CD4-positive, alpha-beta T cell (primary cell): ENCODE results near the gene TPGS2. TPM values are rescaled to one million over a fixed set of nuclear protein-coding genes. Genes with fewer than 3 reads are reported as not detected.

ENCODE experiments used
- ATAC-seq: fragments of 200-7000 bp; cut with Tn5 transposase; one replicate; pipeline ENCODE4 v1.10.0; 2022; ENCODE audit warnings: mild to moderate bottlenecking; ENCODE audit not compliant: poor library complexity
- CTCF ChIA-PET: fragments of 350-600 bp; sonication (Branson Sonifier 250); formaldehyde crosslinking; loops from one replicate; lab custom pipeline; 2021; ENCODE audit warnings: antibody characterized with exemption, inconsistent platforms; lab: Charles Lee
- POLR2A ChIA-PET: fragments of 350-600 bp; sonication (Branson Sonifier 250); formaldehyde crosslinking; loops from one replicate; lab custom pipeline; 2021; ENCODE audit warnings: antibody characterized with exemption, inconsistent platforms; lab: Charles Lee
- DNase-seq, 14 experiments: peaks; one replicate each; pipeline ENCODE4 v3.0.0-alpha.2; 2013 to 2020; ENCODE audit warnings: mixed read lengths in 2 of 14
- H3K27ac ChIP-seq, 2 donors: one replicate each; pipeline versions ENCODE4 v1.5.1 to v1.7.0; 2013; ENCODE audit warnings: low read length in 2 of 2, low read depth in 1 of 2, mild to moderate bottlenecking in 1 of 2
- H3K27me3 ChIP-seq, 2 experiments: 1 replicate in 1 of 2; 2 replicates in 1 of 2; pipeline versions ENCODE4 v1.6.1 to v1.7.0; 2013; ENCODE audit warnings: low read length in 2 of 2, control low read depth in 1 of 2, mild to moderate bottlenecking in 1 of 2, moderate library complexity in 1 of 2; ENCODE audit not compliant: insufficient read depth in 2 of 2, control insufficient read depth in 1 of 2
- H3K36me3 ChIP-seq: one replicate; pipeline ENCODE4 v1.6.1; 2013; ENCODE audit warnings: low read length, control low read depth; ENCODE audit not compliant: insufficient read depth
- H3K4me1 ChIP-seq: one replicate; pipeline ENCODE4 v1.6.1; 2013; ENCODE audit warnings: low read length, control low read depth; ENCODE audit not compliant: insufficient read depth
- H3K4me3 ChIP-seq: one replicate; pipeline ENCODE4 v1.5.1; 2013; ENCODE audit warnings: mild to moderate bottlenecking, low read length, moderate library complexity
- H3K9me3 ChIP-seq, 2 experiments: 1 replicate in 1 of 2; 2 replicates in 1 of 2; pipeline versions ENCODE4 v1.6.1 to v1.7.0; 2013; ENCODE audit warnings: low read length in 2 of 2, mild to moderate bottlenecking in 2 of 2, control low read depth in 1 of 2, moderate library complexity in 1 of 2; ENCODE audit not compliant: control insufficient read depth in 1 of 2, insufficient read depth in 1 of 2
- H3K27ac Mint-ChIP-seq: one replicate; pipeline ENCODE4 v1.8.0; 2020; ENCODE audit warnings: mixed read lengths
- H3K27me3 Mint-ChIP-seq: one replicate; pipeline ENCODE4 v1.8.0; 2021; ENCODE audit warnings: mixed read lengths
- H3K36me3 Mint-ChIP-seq: one replicate; pipeline ENCODE4 v1.8.0; 2021; ENCODE audit warnings: low read depth, mixed read lengths
- H3K4me1 Mint-ChIP-seq: one replicate; pipeline ENCODE4 v1.8.0; 2021; ENCODE audit warnings: low read depth, mixed read lengths
- H3K4me3 Mint-ChIP-seq: one replicate; pipeline ENCODE4 v1.8.0; 2020; ENCODE audit warnings: mild to moderate bottlenecking, mixed read lengths
- H3K9me3 Mint-ChIP-seq: one replicate; pipeline ENCODE4 v1.8.0; 2020; ENCODE audit warnings: mixed read lengths
- intact Hi-C, 2 experiments: fragments of 100-400 bp; cut with DNase I in 1 of 2; cut with micrococcal nuclease in 1 of 2; formaldehyde crosslinking; loops; one replicate each; pipeline versions ENCODE4 v1.15.1 to v1.9.0; 2023 to 2025; cut with DNase I, micrococcal nuclease
- total RNA-seq, 174 experiments: library from RNA in 2 of 174; stranded (reverse) in 2 of 174; gene quantifications; one replicate each; pipeline ENCODE4 v1.2.3 and lab custom pipeline; 2021 to 2026
- TF ChIP-seq, protein P1 (sequence below): fragments of 200-600 bp; IDR thresholded peaks from one replicate; pipeline ENCODE4 v1.8.0; 2022; ENCODE audit warnings: antibody characterized with exemption, mild to moderate bottlenecking

Gene TPGS2
- total RNA-seq, 2 experiments from 2014 or later, result 16.4 to 19.0 TPM

DNA sequence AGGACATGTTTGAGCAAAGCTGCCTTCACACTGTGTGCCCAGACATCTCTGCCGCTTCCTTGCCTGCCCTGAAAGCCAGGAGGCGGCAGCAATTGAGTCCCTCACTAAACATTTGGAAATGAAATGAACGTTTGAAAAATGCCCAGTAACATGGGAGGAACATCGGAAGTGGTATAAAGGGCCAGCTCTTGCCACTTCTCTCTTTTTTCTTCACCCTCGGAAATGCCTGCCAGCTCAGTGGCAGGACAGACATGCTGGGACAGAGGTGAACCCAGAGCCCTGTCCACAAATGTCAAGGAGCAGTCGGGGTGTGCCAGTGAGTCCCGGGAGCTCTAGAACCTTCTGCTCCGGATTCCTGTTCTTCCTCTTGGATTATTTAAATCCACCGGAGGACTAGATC is 46.1 kb downstream of the TPGS2 start:
- Mint-ChIP-seq H3K4me3 (no peak overlapping the region), H3K4me1 (no peaks in the 10 kb centered on the region), H3K9me3 (no peaks in the 10 kb centered on the region), H3K27ac (no peak overlapping the region), H3K36me3 (peaks cover 22% of the 10 kb centered on the region), H3K27me3 (no peaks in the 10 kb centered on the region)
- ChIA-PET POLR2A (no interaction called here), CTCF (no interaction called here)
- no peak for ATAC-seq
- Histone ChIP-seq H3K36me3 (peaks cover 2% of the 10 kb centered on the region), H3K4me3 (no peak overlapping the region), H3K27me3 (no peaks in the 10 kb centered on the region), H3K9me3 (peaks cover 0 to 3% of the 10 kb centered on the region in 2 experiments), H3K27ac (no peak overlapping the region), H3K4me1 (no peaks in the 10 kb centered on the region)
- TF ChIP-seq, protein P1, sequence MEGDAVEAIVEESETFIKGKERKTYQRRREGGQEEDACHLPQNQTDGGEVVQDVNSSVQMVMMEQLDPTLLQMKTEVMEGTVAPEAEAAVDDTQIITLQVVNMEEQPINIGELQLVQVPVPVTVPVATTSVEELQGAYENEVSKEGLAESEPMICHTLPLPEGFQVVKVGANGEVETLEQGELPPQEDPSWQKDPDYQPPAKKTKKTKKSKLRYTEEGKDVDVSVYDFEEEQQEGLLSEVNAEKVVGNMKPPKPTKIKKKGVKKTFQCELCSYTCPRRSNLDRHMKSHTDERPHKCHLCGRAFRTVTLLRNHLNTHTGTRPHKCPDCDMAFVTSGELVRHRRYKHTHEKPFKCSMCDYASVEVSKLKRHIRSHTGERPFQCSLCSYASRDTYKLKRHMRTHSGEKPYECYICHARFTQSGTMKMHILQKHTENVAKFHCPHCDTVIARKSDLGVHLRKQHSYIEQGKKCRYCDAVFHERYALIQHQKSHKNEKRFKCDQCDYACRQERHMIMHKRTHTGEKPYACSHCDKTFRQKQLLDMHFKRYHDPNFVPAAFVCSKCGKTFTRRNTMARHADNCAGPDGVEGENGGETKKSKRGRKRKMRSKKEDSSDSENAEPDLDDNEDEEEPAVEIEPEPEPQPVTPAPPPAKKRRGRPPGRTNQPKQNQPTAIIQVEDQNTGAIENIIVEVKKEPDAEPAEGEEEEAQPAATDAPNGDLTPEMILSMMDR, result no peak
- no peak for DNase-seq
- intact Hi-C loops, result no loop called here

GRCh38 chr18:36780748-36781147 is 48.1 kb downstream of the TPGS2 start:
- POLR2A ChIA-PET, result no interaction called here
- TF ChIP-seq, protein P1, result no peak
- DNase-seq (no peak), ATAC-seq (no peak)
- H3K27me3 ChIP-seq, result no peaks in the 10 kb centered on the region
- no peaks in the 10 kb centered on the region for H3K4me1 Mint-ChIP-seq
- H3K27ac ChIP-seq, result no peak overlapping the region
- H3K27me3 Mint-ChIP-seq, result no peaks in the 10 kb centered on the region
- H3K4me3 Mint-ChIP-seq, result no peak overlapping the region
- no peaks in the 10 kb centered on the region for H3K36me3 ChIP-seq
- peaks cover 14% of the 10 kb centered on the region for H3K36me3 Mint-ChIP-seq
- no peak overlapping the region for H3K4me3 ChIP-seq
- no peaks in the 10 kb centered on the region for H3K9me3 Mint-ChIP-seq
- CTCF ChIA-PET, result interaction anchor here (1.2 kb wide), 1 partner anchor 12 kb away, joined by 3 read pairs; no protein-coding TSS in a partner anchor
- no peaks in the 10 kb centered on the region for H3K4me1 ChIP-seq
- no peak overlapping the region for H3K27ac Mint-ChIP-seq
- no peaks in the 10 kb centered on the region for H3K9me3 ChIP-seq
- intact Hi-C loops, result no loop called here

GRCh38 chr18:36777566-36777965 is 51.2 kb downstream of the TPGS2 start:
- intact Hi-C loops, result no loop called here
- Mint-ChIP-seq H3K27me3 (no peaks in the 10 kb centered on the region), H3K27ac (no peak overlapping the region), H3K36me3 (peaks cover 2% of the 10 kb centered on the region), H3K4me3 (no peak overlapping the region), H3K9me3 (no peaks in the 10 kb centered on the region), H3K4me1 (no peaks in the 10 kb centered on the region)
- H3K36me3 ChIP-seq, result no peaks in the 10 kb centered on the region
- POLR2A ChIA-PET, result no interaction called here
- CTCF ChIA-PET, result no interaction called here
- DNase-seq, result no peak
- TF ChIP-seq, protein P1, result no peak
- ATAC-seq, result no peak
- H3K27ac ChIP-seq, result no peak overlapping the region
- H3K4me3 ChIP-seq, result no peak overlapping the region
- H3K4me1 ChIP-seq, result no peaks in the 10 kb centered on the region
- H3K9me3 ChIP-seq, result no peaks in the 10 kb centered on the region
- H3K27me3 ChIP-seq, result no peaks in the 10 kb centered on the region
